K562 (cell line): ENCODE results near the gene IL20RB. TPM values are rescaled to one million over a fixed set of nuclear protein-coding genes. Genes with fewer than 3 reads are reported as not detected.

Source experiments
- ARHGAP35 ChIP-seq: fragments of 450-650 bp; IDR thresholded peaks from 2 replicates; pipeline ENCODE4 v1.6.1; 2018; ENCODE audit not compliant: partially characterized antibody
- CBX5 ChIP-seq: IDR thresholded peaks from 2 replicates; pipeline ENCODE4 v1.6.1; 2014; ENCODE audit warnings: low read depth, borderline replicate concordance
- CC2D1A ChIP-seq: fragments of 450-650 bp; IDR thresholded peaks from 2 replicates; pipeline ENCODE4 v1.6.1; 2017; ENCODE audit warnings: mild to moderate bottlenecking
- E2F8 ChIP-seq: fragments of 450-650 bp; IDR thresholded peaks from 2 replicates; pipeline ENCODE4 v1.7.1; 2018; ENCODE audit warnings: mild to moderate bottlenecking, low read depth; ENCODE audit not compliant: partially characterized antibody
- EHMT2 ChIP-seq: fragments of 450-650 bp; IDR thresholded peaks from 2 replicates; pipeline ENCODE4 v1.6.1; 2018; ENCODE audit warnings: antibody characterized with exemption
- FOXP1 ChIP-seq: sonication (generic); formaldehyde crosslinking; IDR thresholded peaks from 2 replicates; pipeline ENCODE4 v1.8.0; 2022; ENCODE audit warnings: mild to moderate bottlenecking, missing genetic modification reagents
- KAT7 ChIP-seq: sonication (generic); formaldehyde crosslinking; IDR thresholded peaks from 2 replicates; pipeline ENCODE4 v1.8.0; 2022; ENCODE audit warnings: missing genetic modification reagents, mild to moderate bottlenecking, borderline replicate concordance
- NELFE ChIP-seq: IDR thresholded peaks from 2 replicates; pipeline ENCODE4 v1.6.1; 2011; ENCODE audit warnings: mild to moderate bottlenecking; ENCODE audit not compliant: insufficient read depth, insufficient read length
- NONO ChIP-seq, 2 experiments: fragments of 200-400 bp in 1 of 2; fragments of 450-650 bp in 1 of 2; formaldehyde crosslinking in 1 of 2; IDR thresholded peaks; 2 replicates each; pipeline ENCODE4 v1.6.1; 2017; ENCODE audit warnings: low read depth in 2 of 2, mild to moderate bottlenecking in 2 of 2, moderate library complexity in 2 of 2, low read length in 1 of 2
- PCBP2 ChIP-seq: fragments of 200-400 bp; formaldehyde crosslinking; IDR thresholded peaks from 2 replicates; pipeline ENCODE4 v1.6.1; 2018; ENCODE audit warnings: low read length, low read depth, mild to moderate bottlenecking, moderate library complexity; ENCODE audit not compliant: poor library complexity, severe bottlenecking
- PHF20 ChIP-seq: fragments of 450-650 bp; IDR thresholded peaks from 2 replicates; pipeline ENCODE4 v1.6.1; 2018; ENCODE audit not compliant: partially characterized antibody
- RAD51 ChIP-seq: fragments of 450-650 bp; IDR thresholded peaks from 2 replicates; pipeline ENCODE4 v1.7.1; 2016; ENCODE audit warnings: low read depth, mild to moderate bottlenecking, borderline replicate concordance
- RBM39 ChIP-seq: fragments of 200-400 bp; formaldehyde crosslinking; optimal IDR thresholded peaks from 2 replicates; pipeline ENCODE3; 2018; ENCODE audit warnings: low read depth, low read length
- SMAD1 ChIP-seq: fragments of 150-350 bp; IDR thresholded peaks from 2 replicates; pipeline ENCODE4 v1.6.1; 2014; ENCODE audit warnings: low read length, low read depth; ENCODE audit not compliant: partially characterized antibody
- TBL1XR1 ChIP-seq, 2 experiments: IDR thresholded peaks; 2 replicates each; pipeline ENCODE4 v1.6.1; 2012; ENCODE audit warnings: improper control_type of control experiment in 2 of 2, low read length in 2 of 2, mild to moderate bottlenecking in 1 of 2
- TOE1 ChIP-seq, 2 experiments: fragments of 450-650 bp in 1 of 2; sonication (generic) in 1 of 2; formaldehyde crosslinking in 1 of 2; IDR thresholded peaks; 2 replicates each; pipeline versions ENCODE4 v1.7.1 to v1.8.0; 2016 to 2022; ENCODE audit warnings: borderline replicate concordance in 2 of 2, mild to moderate bottlenecking in 2 of 2, antibody characterized with exemption in 1 of 2, inconsistent platforms in 1 of 2, low read depth in 1 of 2, missing genetic modification reagents in 1 of 2, moderate library complexity in 1 of 2
- YY1 ChIP-seq, 3 experiments: IDR thresholded peaks; 2 replicates each; pipeline ENCODE4 v1.6.1; 2011; ENCODE audit warnings: low read length in 2 of 3, mild to moderate bottlenecking in 2 of 3, moderate library complexity in 2 of 3, borderline replicate concordance in 1 of 3, control low read depth in 1 of 3, low read depth in 1 of 3; ENCODE audit not compliant: insufficient read depth in 3 of 3, insufficient replicate concordance in 2 of 3, control insufficient read depth in 1 of 3, insufficient read length in 1 of 3; ENCODE audit errors: extremely low read depth in 1 of 3
- polyA plus RNA-seq, 8 experiments: library from polyadenylated mRNA; depleted of rRNA in 4 of 8; stranded (reverse) in 5 of 8; unstranded in 3 of 8; fragments of >200 nt; fragmentation: Nextera tagmentation in 2 of 8; fragmentation: Illumina TruSeq in 1 of 8; extraction: Ambion mirVana in 2 of 8; extraction: Trizol in 1 of 8; gene quantifications; 2 replicates each; pipeline versions ENCODE4 v1.2.1 to v1.2.3, GENCODE V29; 2011 to 2014; ENCODE audit warnings: inconsistent platforms in 1 of 8, missing spikeins in 1 of 8
- total RNA-seq, 7 experiments: library from RNA; depleted of rRNA in 6 of 7; stranded (reverse); fragments of >200 nt in 6 of 7; fragmentation: Illumina TruSeq in 2 of 7; extraction: Trizol in 2 of 7; gene quantifications; 2 replicates each; pipeline versions ENCODE4 v1.2.1 to v1.2.3, GENCODE V29; 2011 to 2021; ENCODE audit warnings: low replicate concordance in 1 of 7
- TF ChIP-seq, protein P1 (sequence below), 2 experiments: fragments of 450-650 bp; conservative IDR thresholded peaks; 2 replicates each; pipeline ENCODE4 v1.6.1; 2017; ENCODE audit warnings: mild to moderate bottlenecking in 2 of 2, moderate library complexity in 2 of 2
- TF ChIP-seq, protein P2 (sequence below): fragments of 450-650 bp; IDR thresholded peaks from 2 replicates; pipeline ENCODE4 v1.6.1; 2017; ENCODE audit warnings: antibody characterized with exemption, mild to moderate bottlenecking

The IL20RB gene
- total and polyA plus RNA-seq, 9 of the 15 experiments (the other 6 are each of a cell fraction or from before 2014, with no cell fraction given): 0.77 to 9.9 (median 6.1) TPM

- TF ChIP-seq TBL1XR1 (IDR thresholded peaks at IDR 0.05; ENCODE audit: low read length in 2 of 2) (no peak), NELFE (no peak), RAD51 (no peak), YY1 (IDR thresholded peaks at IDR 0.05; ENCODE audit: borderline replicate concordance in 1 of 3, control insufficient read depth in 1 of 3, extremely low read depth in 1 of 3, insufficient read depth in 3 of 3, insufficient read length in 1 of 3, insufficient replicate concordance in 2 of 3, low read depth in 1 of 3, low read length in 2 of 3) (no peak), TOE1 (IDR thresholded peaks at IDR 0.05; ENCODE audit: borderline replicate concordance) (no peak), TOE1 (CRISPR knock-in tag; IDR thresholded peaks at IDR 0.05; ENCODE audit: borderline replicate concordance, low read depth) (no peak), NONO (IDR thresholded peaks at IDR 0.05; ENCODE audit: low read depth in 2 of 2, low read length in 1 of 2) (no peak), CBX5 (no peak), PCBP2 (no peak), KAT7 (CRISPR knock-in tag) (no peak), SMAD1 (no peak), RBM39 (no peak), CC2D1A (no peak), EHMT2 (no peak), E2F8 (no peak), ARHGAP35 (no peak), FOXP1 (CRISPR knock-in tag) (no peak), PHF20 (no peak)
- TF ChIP-seq, protein P1, sequence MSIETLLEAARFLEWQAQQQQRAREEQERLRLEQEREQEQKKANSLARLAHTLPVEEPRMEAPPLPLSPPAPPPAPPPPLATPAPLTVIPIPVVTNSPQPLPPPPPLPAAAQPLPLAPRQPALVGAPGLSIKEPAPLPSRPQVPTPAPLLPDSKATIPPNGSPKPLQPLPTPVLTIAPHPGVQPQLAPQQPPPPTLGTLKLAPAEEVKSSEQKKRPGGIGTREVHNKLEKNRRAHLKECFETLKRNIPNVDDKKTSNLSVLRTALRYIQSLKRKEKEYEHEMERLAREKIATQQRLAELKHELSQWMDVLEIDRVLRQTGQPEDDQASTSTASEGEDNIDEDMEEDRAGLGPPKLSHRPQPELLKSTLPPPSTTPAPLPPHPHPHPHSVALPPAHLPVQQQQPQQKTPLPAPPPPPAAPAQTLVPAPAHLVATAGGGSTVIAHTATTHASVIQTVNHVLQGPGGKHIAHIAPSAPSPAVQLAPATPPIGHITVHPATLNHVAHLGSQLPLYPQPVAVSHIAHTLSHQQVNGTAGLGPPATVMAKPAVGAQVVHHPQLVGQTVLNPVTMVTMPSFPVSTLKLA (conservative IDR thresholded peaks at IDR 0.05): no peak
- TF ChIP-seq, protein P2, sequence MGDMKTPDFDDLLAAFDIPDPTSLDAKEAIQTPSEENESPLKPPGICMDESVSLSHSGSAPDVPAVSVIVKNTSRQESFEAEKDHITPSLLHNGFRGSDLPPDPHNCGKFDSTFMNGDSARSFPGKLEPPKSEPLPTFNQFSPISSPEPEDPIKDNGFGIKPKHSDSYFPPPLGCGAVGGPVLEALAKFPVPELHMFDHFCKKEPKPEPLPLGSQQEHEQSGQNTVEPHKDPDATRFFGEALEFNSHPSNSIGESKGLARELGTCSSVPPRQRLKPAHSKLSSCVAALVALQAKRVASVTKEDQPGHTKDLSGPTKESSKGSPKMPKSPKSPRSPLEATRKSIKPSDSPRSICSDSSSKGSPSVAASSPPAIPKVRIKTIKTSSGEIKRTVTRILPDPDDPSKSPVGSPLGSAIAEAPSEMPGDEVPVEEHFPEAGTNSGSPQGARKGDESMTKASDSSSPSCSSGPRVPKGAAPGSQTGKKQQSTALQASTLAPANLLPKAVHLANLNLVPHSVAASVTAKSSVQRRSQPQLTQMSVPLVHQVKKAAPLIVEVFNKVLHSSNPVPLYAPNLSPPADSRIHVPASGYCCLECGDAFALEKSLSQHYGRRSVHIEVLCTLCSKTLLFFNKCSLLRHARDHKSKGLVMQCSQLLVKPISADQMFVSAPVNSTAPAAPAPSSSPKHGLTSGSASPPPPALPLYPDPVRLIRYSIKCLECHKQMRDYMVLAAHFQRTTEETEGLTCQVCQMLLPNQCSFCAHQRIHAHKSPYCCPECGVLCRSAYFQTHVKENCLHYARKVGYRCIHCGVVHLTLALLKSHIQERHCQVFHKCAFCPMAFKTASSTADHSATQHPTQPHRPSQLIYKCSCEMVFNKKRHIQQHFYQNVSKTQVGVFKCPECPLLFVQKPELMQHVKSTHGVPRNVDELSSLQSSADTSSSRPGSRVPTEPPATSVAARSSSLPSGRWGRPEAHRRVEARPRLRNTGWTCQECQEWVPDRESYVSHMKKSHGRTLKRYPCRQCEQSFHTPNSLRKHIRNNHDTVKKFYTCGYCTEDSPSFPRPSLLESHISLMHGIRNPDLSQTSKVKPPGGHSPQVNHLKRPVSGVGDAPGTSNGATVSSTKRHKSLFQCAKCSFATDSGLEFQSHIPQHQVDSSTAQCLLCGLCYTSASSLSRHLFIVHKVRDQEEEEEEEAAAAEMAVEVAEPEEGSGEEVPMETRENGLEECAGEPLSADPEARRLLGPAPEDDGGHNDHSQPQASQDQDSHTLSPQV: peak; percentile 30; the same call in 1 of the 2 replicates
Observed at GRCh38 chr3:136957751-136958288, at the start of gene IL20RB (continued).
